Kidney glomerular epithelial cell (primary cell): Measurements from ENCODE around the gene CLRN1.

Experiments used
- DNase-seq: peaks from one replicate; lab custom pipeline; 2025; lab: John Stamatoyannopoulos, UW

Gene CLRN1

GRCh38 chr3:150975992-150976368, 3.5 kb upstream of the CLRN1 start:
- no peak for DNase-seq

GRCh38 chr3:150975086-150975991, 2.8 kb upstream of the CLRN1 start:
- no peak for DNase-seq

GRCh38 chr3:150970665-150971324, 1.7 kb downstream of the CLRN1 start:
- peak; percentile 26 for DNase-seq

GRCh38 chr3:150968341-150969035, 4.0 kb downstream of the CLRN1 start:
- no peak for DNase-seq

GRCh38 chr3:150965436-150965835, 7.1 kb downstream of the CLRN1 start:
- no peak for DNase-seq

- no peak for DNase-seq
Observed at GRCh38 chr3:150961949-150962348, 10.6 kb downstream of the CLRN1 start.

GRCh38 chr3:150960708-150961684, 11.5 kb downstream of the CLRN1 start:
- no peak for DNase-seq

- no peak for DNase-seq
Observed at GRCh38 chr3:150958683-150959082, 13.8 kb downstream of the CLRN1 start.

GRCh38 chr3:150956376-150956775, 16.2 kb downstream of the CLRN1 start:
- DNase-seq: peak; percentile 39

GRCh38 chr3:150951923-150952322, 20.6 kb downstream of the CLRN1 start:
- no peak for DNase-seq

- DNase-seq: peak; percentile 5
Observed at GRCh38 chr3:150945226-150946032, 27.1 kb downstream of the CLRN1 start.

GRCh38 chr3:150942221-150942620, 30.3 kb downstream of the CLRN1 start:
- no peak for DNase-seq

GRCh38 chr3:150936693-150937092, 35.8 kb downstream of the CLRN1 start:
- no peak for DNase-seq

GRCh38 chr3:150933473-150933995, 39.0 kb downstream of the CLRN1 start:
- no peak for DNase-seq

GRCh38 chr3:150931745-150932144, 40.8 kb downstream of the CLRN1 start:
- no peak for DNase-seq

- no peak for DNase-seq
Observed at GRCh38 chr3:150930839-150931238, 41.7 kb downstream of the CLRN1 start.

- no peak for DNase-seq
Observed at GRCh38 chr3:150928234-150928633, 44.3 kb downstream of the CLRN1 start.

- no peak for DNase-seq
Observed at GRCh38 chr3:150926328-150926727, 46.2 kb downstream of the CLRN1 start.

- DNase-seq: no peak
Observed at GRCh38 chr3:150925751-150926201, 46.8 kb downstream of the CLRN1 start.

- no peak for DNase-seq
Observed at GRCh38 chr3:150922611-150923010, 49.9 kb downstream of the CLRN1 start.
